IMR-90 (cell line): ENCODE data around the gene CYSTM1. TPM values are rescaled to one million over a fixed set of nuclear protein-coding genes. Genes with fewer than 3 reads are reported as not detected.

ENCODE experiments used
- ATAC-seq: fragments of 200-7000 bp; cut with Tn5 transposase; 2 replicates; pipeline ENCODE4 v1.9.1; 2020; ENCODE audit warnings: low read depth, mild to moderate bottlenecking, moderate library complexity
- BruUV-seq: library from RNA; stranded (reverse); fragments of 400-500 nt; replicated peaks from 2 replicates; lab custom pipeline; 2021; lab: Mats Ljungman, UMichigan
- CTCF ChIA-PET: fragments of 300-600 bp; formaldehyde crosslinking; extraction: SDS; loops from one replicate; lab custom pipeline; 2021; ENCODE audit warnings: antibody characterized with exemption; lab: Yijun Ruan, JAX
- POLR2A ChIA-PET: fragments of 300-600 bp; sonication (Branson Sonifier 250); formaldehyde crosslinking; loops from one replicate; lab custom pipeline; 2022; ENCODE audit warnings: antibody characterized with exemption; ENCODE audit not compliant: unreplicated experiment; lab: Charles Lee
- DNase-seq: peaks from one replicate; pipeline ENCODE4 v3.0.0; 2013
- H2AFZ ChIP-seq: replicated peaks from 2 replicates; pipeline ENCODE3; 2013; ENCODE audit warnings: low read length, mild to moderate bottlenecking; ENCODE audit not compliant: poor library complexity
- H2AK5ac ChIP-seq: 2 replicates; pipeline ENCODE4 v1.6.1; 2013; ENCODE audit warnings: low read depth, low read length, inconsistent platforms
- H2AK9ac ChIP-seq: replicated peaks from 2 replicates; pipeline ENCODE3; 2013; ENCODE audit warnings: mild to moderate bottlenecking, low read depth, low read length, moderate library complexity; ENCODE audit not compliant: poor library complexity
- H2BK120ac ChIP-seq: 2 replicates; pipeline ENCODE4 v1.6.1; 2013; ENCODE audit warnings: low read depth, low read length, inconsistent platforms
- H2BK15ac ChIP-seq: 3 replicates; pipeline ENCODE4 v1.6.1; 2013; ENCODE audit warnings: low read depth, low read length, inconsistent platforms
- H2BK20ac ChIP-seq: 2 replicates; pipeline ENCODE4 v1.6.1; 2013; ENCODE audit warnings: low read depth, mild to moderate bottlenecking, inconsistent platforms, low read length, moderate library complexity
- H2BK5ac ChIP-seq: 2 replicates; pipeline ENCODE4 v1.6.1; 2013; ENCODE audit warnings: mild to moderate bottlenecking, low read depth, low read length, inconsistent platforms; ENCODE audit not compliant: poor library complexity, severe bottlenecking
- H3K14ac ChIP-seq: replicated peaks from 2 replicates; pipeline ENCODE4 v1.6.1; 2013; ENCODE audit warnings: low read depth, low read length, inconsistent platforms
- H3K18ac ChIP-seq: 2 replicates; pipeline ENCODE4 v1.6.1; 2013; ENCODE audit warnings: low read depth, low read length, control low read depth
- H3K23ac ChIP-seq: 2 replicates; pipeline ENCODE4 v1.6.1; 2013; ENCODE audit warnings: low read depth, low read length, inconsistent platforms
- H3K27ac ChIP-seq: 2 replicates; pipeline ENCODE4 v1.5.1; 2013; ENCODE audit warnings: mild to moderate bottlenecking, control low read depth, low read length; ENCODE audit not compliant: insufficient read depth
- H3K27me3 ChIP-seq: 2 replicates; pipeline ENCODE4 v1.6.1; 2013; ENCODE audit warnings: low read length; ENCODE audit not compliant: control insufficient read depth, insufficient read depth
- H3K36me3 ChIP-seq: 2 replicates; pipeline ENCODE4 v1.6.1; 2013; ENCODE audit warnings: low read length, mixed read lengths; ENCODE audit not compliant: control insufficient read depth, insufficient read depth
- H3K4ac ChIP-seq: 2 replicates; pipeline ENCODE4 v1.6.1; 2013; ENCODE audit warnings: low read depth, low read length, inconsistent platforms
- H3K4me1 ChIP-seq: 2 replicates; pipeline ENCODE4 v1.6.1; 2013; ENCODE audit warnings: low read length, mixed read lengths; ENCODE audit not compliant: control insufficient read depth, insufficient read depth
- H3K4me2 ChIP-seq: 2 replicates; pipeline ENCODE4 v1.6.1; 2013; ENCODE audit warnings: low read depth, mild to moderate bottlenecking, control low read depth, low read length, moderate library complexity
- H3K4me3 ChIP-seq: 2 replicates; pipeline ENCODE4 v1.5.1; 2013; ENCODE audit warnings: low read depth, mild to moderate bottlenecking, control low read depth, low read length, moderate library complexity; ENCODE audit not compliant: insufficient read depth
- H3K56ac ChIP-seq: 2 replicates; pipeline ENCODE4 v1.6.1; 2013; ENCODE audit warnings: low read length, inconsistent platforms; ENCODE audit not compliant: insufficient read depth; ENCODE audit errors: extremely low read depth
- H3K79me1 ChIP-seq, 2 experiments: 2 replicates each; pipeline ENCODE4 v1.6.1; 2013; ENCODE audit warnings: low read length in 2 of 2, inconsistent platforms in 1 of 2, low read depth in 1 of 2
- H3K9ac ChIP-seq: 2 replicates; pipeline ENCODE4 v1.6.1; 2013; ENCODE audit warnings: low read depth, low read length, control low read depth
- H3K9me1 ChIP-seq: 2 replicates; pipeline ENCODE4 v1.6.1; 2013; ENCODE audit warnings: low read length, inconsistent platforms; ENCODE audit not compliant: insufficient read depth
- H3K9me3 ChIP-seq: 2 replicates; pipeline ENCODE4 v1.6.1; 2013; ENCODE audit warnings: low read length; ENCODE audit not compliant: control insufficient read depth, insufficient read depth
- H4K20me1 ChIP-seq: 2 replicates; pipeline ENCODE4 v1.6.1; 2013; ENCODE audit warnings: low read length, inconsistent platforms; ENCODE audit not compliant: insufficient read depth
- H4K5ac ChIP-seq: 2 replicates; pipeline ENCODE4 v1.6.1; 2013; ENCODE audit warnings: mild to moderate bottlenecking, low read depth, low read length, control low read depth
- H4K8ac ChIP-seq, 2 experiments: 2 replicates each; pipeline ENCODE4 v1.6.1; 2013; ENCODE audit warnings: low read depth in 2 of 2, low read length in 2 of 2, control low read depth in 1 of 2, inconsistent platforms in 1 of 2
- H4K91ac ChIP-seq: 2 replicates; pipeline ENCODE4 v1.6.1; 2013; ENCODE audit warnings: low read depth, low read length, inconsistent platforms; ENCODE audit not compliant: insufficient read depth
- BHLHE40 ChIP-seq: fragments of 150-350 bp; IDR thresholded peaks from 2 replicates; pipeline ENCODE4 v1.6.1; 2016; ENCODE audit warnings: mild to moderate bottlenecking, low read depth, low read length
- CEBPB ChIP-seq: IDR thresholded peaks from 2 replicates; pipeline ENCODE4 v1.6.1; 2012; ENCODE audit warnings: low read depth, low read length, improper control_type of control experiment
- CHD1 ChIP-seq: IDR thresholded peaks from 2 replicates; pipeline ENCODE4 v1.6.1; 2012; ENCODE audit warnings: low read depth, low read length, improper control_type of control experiment
- MAZ ChIP-seq: IDR thresholded peaks from 2 replicates; pipeline ENCODE4 v1.6.1; 2012; ENCODE audit warnings: low read depth, mild to moderate bottlenecking, low read length, improper control_type of control experiment, moderate library complexity, borderline replicate concordance
- MXI1 ChIP-seq: IDR thresholded peaks from 2 replicates; pipeline ENCODE4 v1.6.1; 2012; ENCODE audit warnings: low read depth, mild to moderate bottlenecking, low read length, moderate library complexity, borderline replicate concordance
- NFE2L2 ChIP-seq: fragments of 150-350 bp; IDR thresholded peaks from 2 replicates; pipeline ENCODE4 v1.6.1; 2016; ENCODE audit warnings: low read depth, mild to moderate bottlenecking, low read length
- POLR2A ChIP-seq: IDR thresholded peaks from 2 replicates; pipeline ENCODE4 v1.6.1; 2012; ENCODE audit warnings: mild to moderate bottlenecking, low read depth, low read length
- RFX5 ChIP-seq: IDR thresholded peaks from 2 replicates; pipeline ENCODE4 v1.8.0; 2012; ENCODE audit warnings: low read depth, mild to moderate bottlenecking, low read length, moderate library complexity
- SMC3 ChIP-seq: fragments of 150-350 bp; IDR thresholded peaks from 2 replicates; pipeline ENCODE4 v1.6.1; 2016; ENCODE audit warnings: low read depth, mild to moderate bottlenecking, antibody characterized with exemption, low read length, moderate library complexity
- WGBS, 2 experiments: methylation state at CpG; one replicate each; pipeline versions ENCODE4 v1.1.5 to v1.1.7; 2013; ENCODE audit warnings: missing lambda C conversion rate in 2 of 2; ENCODE audit not compliant: insufficient read length in 1 of 2; ENCODE audit errors: extremely low coverage in 2 of 2; 5-methylcytosine and 5-hydroxymethylcytosine counted together
- dilution Hi-C: fragments of 300-500 bp; cut with HindIII; formaldehyde crosslinking; loops from one replicate; pipeline ENCODE4 v1.14.3; 2018; ENCODE audit warnings: low sequenced_read_pairs; ENCODE audit not compliant: unreplicated experiment
- in situ Hi-C: fragments of 300-500 bp; cut with MboI; formaldehyde crosslinking; loops from 3 replicates; pipeline ENCODE4 v1.14.3; 2019; ENCODE audit warnings: low sequenced_read_pairs, inconsistent platforms, mixed read lengths
- intact Hi-C: fragments of 100-400 bp; cut with micrococcal nuclease; formaldehyde crosslinking; loops from 2 replicates; pipeline ENCODE4 v1.10.0; 2022
- polyA plus RNA-seq, 3 experiments: library from polyadenylated mRNA; depleted of rRNA; stranded (reverse); fragments of >200 nt; gene quantifications; 2 replicates each; pipeline ENCODE4 v1.2.3, GENCODE V29; 2012; ENCODE audit warnings: low replicate concordance in 1 of 3
- total RNA-seq: library from RNA; depleted of rRNA; stranded (reverse); fragments of >200 nt; gene quantifications from 2 replicates; pipeline ENCODE4 v1.2.3, GENCODE V29; 2012
- TF ChIP-seq, protein P1 (sequence below): fragments of 150-350 bp; IDR thresholded peaks from 2 replicates; pipeline ENCODE4 v1.6.1; 2016; ENCODE audit warnings: low read depth, mild to moderate bottlenecking, low read length, moderate library complexity, borderline replicate concordance
- TF ChIP-seq, protein P2 (sequence below): fragments of 150-350 bp; IDR thresholded peaks from 2 replicates; pipeline ENCODE4 v1.6.1; 2017; ENCODE audit warnings: mild to moderate bottlenecking, antibody characterized with exemption, low read length, low read depth

Gene CYSTM1
- total and polyA plus RNA-seq, 2 of the 4 experiments (the other 2 are of a cell fraction) = 7.3 to 15.0 TPM

DNA sequence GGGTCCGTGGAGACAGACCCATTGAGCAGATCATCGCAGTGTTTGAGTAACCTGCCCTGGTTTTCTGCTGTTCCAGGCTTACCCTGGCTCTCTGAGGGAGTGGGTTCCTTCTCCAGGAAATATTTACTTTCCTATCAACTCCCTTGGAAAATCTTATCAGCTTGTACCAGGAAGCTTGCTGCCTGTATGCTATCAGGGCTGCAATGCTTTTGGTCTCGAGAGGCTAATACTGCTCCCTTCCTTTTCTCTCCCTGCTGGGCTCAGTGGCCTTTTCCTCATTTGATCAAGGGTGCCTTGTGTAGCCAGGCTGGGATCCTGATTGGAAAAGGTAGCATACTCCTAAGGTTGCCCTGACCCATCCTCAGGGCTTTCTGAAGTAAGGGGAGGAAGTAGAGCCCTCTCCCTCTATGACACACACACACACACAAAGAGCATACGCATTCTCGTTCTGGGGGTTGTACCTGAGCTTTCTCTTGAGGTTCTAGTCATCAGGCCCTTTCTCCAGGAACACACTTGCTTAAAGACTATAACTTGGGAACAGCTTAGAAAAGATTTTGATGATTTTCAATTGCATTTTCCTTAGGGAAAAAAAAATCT, 41.6 kb downstream of the CYSTM1 start:
- BruUV-seq = no TSS peak
- H4K20me1 ChIP-seq = peaks cover 10% of the 10 kb centered on the region
- H3K27me3 ChIP-seq = peaks cover 3% of the 10 kb centered on the region; the same call in 1 of the 2 replicates
- no peak overlapping the region for H3K27ac ChIP-seq
- no peak overlapping the region for H4K91ac ChIP-seq
- H3K4ac ChIP-seq = no peak overlapping the region
- ChIA-PET CTCF (interaction anchor here (1.0 kb wide), 1 partner anchor 27 kb away, joined by 3 read pairs; no protein-coding TSS in a partner anchor), POLR2A (no interaction called here)
- no peak overlapping the region for H4K8ac ChIP-seq
- no peak overlapping the region for H3K23ac ChIP-seq
- H3K4me1 ChIP-seq = peaks cover 9% of the 10 kb centered on the region
- WGBS, 2 experiments = no CpG with 5 or more reads among the region's 5 CpGs
- H2BK20ac ChIP-seq = no peak overlapping the region
- no peak overlapping the region for H3K9ac ChIP-seq
- H3K79me1 ChIP-seq = no peaks in the 10 kb centered on the region
- H3K9me1 ChIP-seq = peaks cover 10% of the 10 kb centered on the region
- ATAC-seq (no peak), DNase-seq (no peak)
- TF ChIP-seq RFX5 (no peak), CHD1 (no peak), POLR2A (no peak), CEBPB (no peak), MAZ (no peak), BHLHE40 (no peak), MXI1 (no peak), SMC3 (no peak), NFE2L2 (no peak)
- TF ChIP-seq, protein P1, sequence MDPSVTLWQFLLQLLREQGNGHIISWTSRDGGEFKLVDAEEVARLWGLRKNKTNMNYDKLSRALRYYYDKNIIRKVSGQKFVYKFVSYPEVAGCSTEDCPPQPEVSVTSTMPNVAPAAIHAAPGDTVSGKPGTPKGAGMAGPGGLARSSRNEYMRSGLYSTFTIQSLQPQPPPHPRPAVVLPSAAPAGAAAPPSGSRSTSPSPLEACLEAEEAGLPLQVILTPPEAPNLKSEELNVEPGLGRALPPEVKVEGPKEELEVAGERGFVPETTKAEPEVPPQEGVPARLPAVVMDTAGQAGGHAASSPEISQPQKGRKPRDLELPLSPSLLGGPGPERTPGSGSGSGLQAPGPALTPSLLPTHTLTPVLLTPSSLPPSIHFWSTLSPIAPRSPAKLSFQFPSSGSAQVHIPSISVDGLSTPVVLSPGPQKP = no peak
- TF ChIP-seq, protein P2, sequence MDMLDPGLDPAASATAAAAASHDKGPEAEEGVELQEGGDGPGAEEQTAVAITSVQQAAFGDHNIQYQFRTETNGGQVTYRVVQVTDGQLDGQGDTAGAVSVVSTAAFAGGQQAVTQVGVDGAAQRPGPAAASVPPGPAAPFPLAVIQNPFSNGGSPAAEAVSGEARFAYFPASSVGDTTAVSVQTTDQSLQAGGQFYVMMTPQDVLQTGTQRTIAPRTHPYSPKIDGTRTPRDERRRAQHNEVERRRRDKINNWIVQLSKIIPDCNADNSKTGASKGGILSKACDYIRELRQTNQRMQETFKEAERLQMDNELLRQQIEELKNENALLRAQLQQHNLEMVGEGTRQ = no peak
- intact Hi-C loops (no loop called here), dilution Hi-C loops (no loop called here), in situ Hi-C loops (no loop called here)
- H2BK15ac ChIP-seq = no peak overlapping the region
- H3K18ac ChIP-seq = no peak overlapping the region
- no peak overlapping the region for H2BK120ac ChIP-seq
- H3K56ac ChIP-seq = no peak overlapping the region
- no peak overlapping the region for H3K14ac ChIP-seq
- H3K9me3 ChIP-seq = no peaks in the 10 kb centered on the region
- no peak overlapping the region for H2AK9ac ChIP-seq
- no peaks in the 10 kb centered on the region for H3K36me3 ChIP-seq
- H2BK5ac ChIP-seq = no peak overlapping the region
- no peak overlapping the region for H3K4me3 ChIP-seq
- H2AK5ac ChIP-seq = no peak overlapping the region
- no peak overlapping the region for H2AFZ ChIP-seq
- no peak overlapping the region for H3K4me2 ChIP-seq
- no peak overlapping the region for H4K5ac ChIP-seq
